Measurements from ENCODE around the gene FGGY. TPM values are rescaled to one million over a fixed set of nuclear protein-coding genes. Genes with fewer than 3 reads are reported as not detected.

The FGGY gene
- total RNA-seq, 1 experiment from 2014 or later, result 14.6 TPM

GRCh38 chr1:59457786-59458185 is 160.9 kb downstream of the FGGY start:
- H3K23ac ChIP-seq (ENCODE audit: insufficient read length, low read depth, low read length), result no peak overlapping the region
- Mint-ChIP-seq H3K27ac (no peak overlapping the region), H3K4me1 (no peaks in the 10 kb centered on the region), H3K4me3 (no peak overlapping the region), H3K36me3 (ENCODE audit: insufficient read depth in 1 of 3, low read depth in 3 of 3) (peaks cover 5 to 29% (median 17%) of the 10 kb centered on the region in 3 experiments; a peak in 6 of 7 replicates), H3K27me3 (ENCODE audit: low read depth) (no peaks in the 10 kb centered on the region), H3K9me3 (peaks cover 17 to 24% of the 10 kb centered on the region in 2 experiments)
- no peaks in the 10 kb centered on the region for H3K4me1 ChIP-seq (ENCODE audit: insufficient read depth, low read length)
- H2BK5ac ChIP-seq (ENCODE audit: insufficient read length, low read length), result no peak overlapping the region
- H3K14ac ChIP-seq (ENCODE audit: insufficient read depth, low read length), result no peak overlapping the region
- no peak overlapping the region for H3T11ph ChIP-seq (ENCODE audit: low read length)
- WGBS (ENCODE audit: extremely low coverage, insufficient read length, low lambda C conversion rate), result no CpG with 5 or more reads among the region's 2 CpGs
- H3K4ac ChIP-seq (ENCODE audit: low read depth, low read length), result no peak overlapping the region
- H3K79me1 ChIP-seq (ENCODE audit: insufficient read depth, low read depth, low read length, poor library complexity, severe bottlenecking), result no peaks in the 10 kb centered on the region
- H3K4me2 ChIP-seq (ENCODE audit: insufficient read depth, insufficient read length, low read length), result no peak overlapping the region
- no peaks in the 10 kb centered on the region for H3K9me3 ChIP-seq (ENCODE audit: control insufficient read depth, low read depth, low read length)
- no peak overlapping the region for H4K91ac ChIP-seq (ENCODE audit: insufficient read length, low read depth, low read length)
- H2AFZ ChIP-seq (ENCODE audit: low read length), result no peak overlapping the region
- no peak overlapping the region for H2BK12ac ChIP-seq (ENCODE audit: insufficient read length, low read depth, low read length)
- H4K5ac ChIP-seq (ENCODE audit: insufficient read length, low read depth, low read length), result no peak overlapping the region
- no peak overlapping the region for H2BK15ac ChIP-seq (ENCODE audit: low read depth, low read length)
- no peaks in the 10 kb centered on the region for H3K27me3 ChIP-seq (ENCODE audit: insufficient read depth, low read length)
- no peak overlapping the region for H2AK5ac ChIP-seq (ENCODE audit: insufficient read length, low read length)
- no peaks in the 10 kb centered on the region for H3K79me2 ChIP-seq (ENCODE audit: insufficient read depth, low read length)
- no peak overlapping the region for H2BK120ac ChIP-seq (ENCODE audit: low read depth, low read length, poor library complexity, severe bottlenecking)
- no peaks in the 10 kb centered on the region for H4K20me1 ChIP-seq (ENCODE audit: control insufficient read depth, insufficient read depth, insufficient read length)
- no peak overlapping the region for H2BK20ac ChIP-seq (ENCODE audit: low read depth, low read length, poor library complexity, severe bottlenecking)
- no peak overlapping the region for H3K9ac ChIP-seq (ENCODE audit: extremely low read depth, insufficient read length, low read length)
- TF ChIP-seq, protein P1, sequence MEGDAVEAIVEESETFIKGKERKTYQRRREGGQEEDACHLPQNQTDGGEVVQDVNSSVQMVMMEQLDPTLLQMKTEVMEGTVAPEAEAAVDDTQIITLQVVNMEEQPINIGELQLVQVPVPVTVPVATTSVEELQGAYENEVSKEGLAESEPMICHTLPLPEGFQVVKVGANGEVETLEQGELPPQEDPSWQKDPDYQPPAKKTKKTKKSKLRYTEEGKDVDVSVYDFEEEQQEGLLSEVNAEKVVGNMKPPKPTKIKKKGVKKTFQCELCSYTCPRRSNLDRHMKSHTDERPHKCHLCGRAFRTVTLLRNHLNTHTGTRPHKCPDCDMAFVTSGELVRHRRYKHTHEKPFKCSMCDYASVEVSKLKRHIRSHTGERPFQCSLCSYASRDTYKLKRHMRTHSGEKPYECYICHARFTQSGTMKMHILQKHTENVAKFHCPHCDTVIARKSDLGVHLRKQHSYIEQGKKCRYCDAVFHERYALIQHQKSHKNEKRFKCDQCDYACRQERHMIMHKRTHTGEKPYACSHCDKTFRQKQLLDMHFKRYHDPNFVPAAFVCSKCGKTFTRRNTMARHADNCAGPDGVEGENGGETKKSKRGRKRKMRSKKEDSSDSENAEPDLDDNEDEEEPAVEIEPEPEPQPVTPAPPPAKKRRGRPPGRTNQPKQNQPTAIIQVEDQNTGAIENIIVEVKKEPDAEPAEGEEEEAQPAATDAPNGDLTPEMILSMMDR (conservative IDR thresholded peaks at IDR 0.05), result no peak
- no peak overlapping the region for H4K8ac ChIP-seq (replicated peaks; ENCODE audit: insufficient read length, low read depth, low read length)
- H3K56ac ChIP-seq (ENCODE audit: insufficient read length, low read depth, low read length), result no peak overlapping the region
- no peaks in the 10 kb centered on the region for H3K23me2 ChIP-seq (ENCODE audit: insufficient read length, low read depth, low read length, poor library complexity, severe bottlenecking)
- H3K18ac ChIP-seq (ENCODE audit: insufficient read length, low read depth, low read length), result no peak overlapping the region
- H3K27ac ChIP-seq (ENCODE audit: insufficient read length, low read depth, low read length), result no peak overlapping the region
- DNase-seq, result no peak
